ENCODE measurements around the gene NUMB.

The NUMB gene

DNA sequence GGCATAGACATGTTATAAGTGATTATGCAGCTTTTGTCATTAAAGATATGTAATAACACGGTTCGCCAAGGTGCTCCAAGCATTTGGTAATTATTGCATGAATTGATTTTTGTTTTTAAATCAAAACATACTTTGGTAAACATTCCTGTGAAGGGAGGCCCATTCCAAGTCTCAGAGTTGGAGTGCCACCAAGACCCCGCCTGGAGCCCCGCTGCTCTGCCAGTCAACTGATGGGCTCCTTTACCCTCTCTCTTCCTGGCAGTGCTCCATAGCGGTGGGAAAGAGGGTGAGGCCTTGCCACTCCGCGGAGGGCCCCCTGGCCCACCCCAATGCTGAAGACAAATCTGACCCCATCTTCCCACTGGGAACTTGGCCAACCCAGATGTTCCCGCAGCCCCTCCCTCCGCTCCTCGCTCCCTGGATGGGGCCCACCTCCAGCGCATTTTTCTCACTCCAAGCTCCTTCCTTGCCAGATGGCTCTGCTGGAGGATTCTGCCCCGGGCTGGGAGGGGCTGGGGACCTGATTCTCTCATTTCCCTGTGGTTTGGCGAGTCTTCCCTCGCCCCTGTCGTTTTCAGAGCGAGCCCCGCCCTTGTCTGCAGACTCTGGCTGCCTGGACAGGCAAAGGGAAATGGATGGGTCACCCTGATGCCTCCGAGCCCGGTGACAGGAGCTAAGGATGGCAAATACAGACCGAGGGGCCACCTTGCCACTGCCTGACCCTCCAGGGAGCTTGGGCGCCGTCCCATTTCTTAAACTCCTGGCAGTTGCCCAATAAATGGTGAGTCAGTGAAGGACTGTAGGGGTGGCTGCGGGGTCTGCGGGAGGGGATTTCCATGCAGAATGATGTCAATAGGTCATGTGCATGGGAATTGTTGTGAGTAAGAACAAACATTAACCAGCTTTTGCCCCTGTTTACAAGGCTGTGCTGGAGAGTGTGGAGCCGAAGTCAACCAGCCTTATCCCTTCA lies 230.2 kb downstream of the NUMB start:
- Histone ChIP-seq H3K27ac (no peak overlapping the region), H3K9ac (no peak overlapping the region), H2AFZ (no peak overlapping the region), H3K4me2 (ENCODE audit: low read length) (no peak overlapping the region), H3K9me3 (ENCODE audit: control insufficient read depth, low read length) (no peaks in the 10 kb centered on the region), H3K36me3 (ENCODE audit: control insufficient read depth, insufficient read depth, low read length) (no peaks in the 10 kb centered on the region), H3K4me3 (ENCODE audit: low read depth, low read length) (no peak overlapping the region), H3K4me1 (no peaks in the 10 kb centered on the region), H3K27me3 (ENCODE audit: control insufficient read depth, insufficient read depth, low read length) (no peaks in the 10 kb centered on the region), H3K79me2 (no peaks in the 10 kb centered on the region)
- TF ChIP-seq, protein P1, sequence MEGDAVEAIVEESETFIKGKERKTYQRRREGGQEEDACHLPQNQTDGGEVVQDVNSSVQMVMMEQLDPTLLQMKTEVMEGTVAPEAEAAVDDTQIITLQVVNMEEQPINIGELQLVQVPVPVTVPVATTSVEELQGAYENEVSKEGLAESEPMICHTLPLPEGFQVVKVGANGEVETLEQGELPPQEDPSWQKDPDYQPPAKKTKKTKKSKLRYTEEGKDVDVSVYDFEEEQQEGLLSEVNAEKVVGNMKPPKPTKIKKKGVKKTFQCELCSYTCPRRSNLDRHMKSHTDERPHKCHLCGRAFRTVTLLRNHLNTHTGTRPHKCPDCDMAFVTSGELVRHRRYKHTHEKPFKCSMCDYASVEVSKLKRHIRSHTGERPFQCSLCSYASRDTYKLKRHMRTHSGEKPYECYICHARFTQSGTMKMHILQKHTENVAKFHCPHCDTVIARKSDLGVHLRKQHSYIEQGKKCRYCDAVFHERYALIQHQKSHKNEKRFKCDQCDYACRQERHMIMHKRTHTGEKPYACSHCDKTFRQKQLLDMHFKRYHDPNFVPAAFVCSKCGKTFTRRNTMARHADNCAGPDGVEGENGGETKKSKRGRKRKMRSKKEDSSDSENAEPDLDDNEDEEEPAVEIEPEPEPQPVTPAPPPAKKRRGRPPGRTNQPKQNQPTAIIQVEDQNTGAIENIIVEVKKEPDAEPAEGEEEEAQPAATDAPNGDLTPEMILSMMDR (IDR thresholded peaks at IDR 0.05) = no peak

DNA sequence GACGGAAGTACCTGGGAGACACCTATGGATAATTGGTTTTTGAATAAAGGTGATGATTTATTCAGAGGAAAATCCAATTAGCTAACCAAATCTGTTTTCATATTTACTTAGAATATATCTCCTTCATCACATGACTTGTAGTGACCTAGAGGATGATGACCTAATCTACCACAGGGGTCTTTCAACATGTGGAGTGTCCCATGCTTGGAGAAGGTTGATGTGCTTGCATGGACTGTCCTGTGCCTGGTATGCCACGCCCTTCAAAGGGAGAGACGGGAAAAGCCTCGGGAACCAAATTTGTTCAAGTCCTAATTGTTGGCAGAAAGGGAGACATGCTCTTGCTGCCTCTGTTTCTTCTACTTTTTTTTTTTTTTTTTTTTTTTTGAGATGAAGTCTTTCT lies 232.8 kb downstream of the NUMB start:
- TF ChIP-seq, protein P1 (IDR thresholded peaks at IDR 0.05) = no peak
- Histone ChIP-seq H3K36me3 (ENCODE audit: control insufficient read depth, insufficient read depth, low read length) (no peaks in the 10 kb centered on the region), H3K27me3 (ENCODE audit: control insufficient read depth, insufficient read depth, low read length) (no peaks in the 10 kb centered on the region), H3K9ac (no peak overlapping the region), H3K4me3 (ENCODE audit: low read depth, low read length) (no peak overlapping the region), H2AFZ (no peak overlapping the region), H3K9me3 (ENCODE audit: control insufficient read depth, low read length) (no peaks in the 10 kb centered on the region), H3K27ac (no peak overlapping the region), H3K4me2 (ENCODE audit: low read length) (no peak overlapping the region), H3K79me2 (no peaks in the 10 kb centered on the region), H3K4me1 (no peaks in the 10 kb centered on the region)

Data from parathyroid adenoma (tissue), 2 donors.